HEK293 (cell line): Measurements from ENCODE around the gene MICALL1.

Experiments
- CTCF ChIA-PET: fragments of 350-600 bp; formaldehyde crosslinking; extraction: SDS; loops from one replicate; lab custom pipeline; 2021; ENCODE audit warnings: antibody characterized with exemption; lab: Yijun Ruan, JAX
- POLR2A ChIA-PET: fragments of 300-600 bp; formaldehyde crosslinking; extraction: SDS; loops from one replicate; lab custom pipeline; 2020; ENCODE audit warnings: antibody characterized with exemption, inconsistent platforms; lab: Yijun Ruan, JAX
- H3K27ac ChIP-seq: fragments of 200-500 bp; sonication (Bioruptor generic); 2 replicates; pipeline ENCODE4 v1.5.1; 2014; ENCODE audit warnings: low read depth, low read length, control low read depth, inconsistent platforms; ENCODE audit errors: extremely low read depth
- H3K36me3 ChIP-seq, 2 experiments: fragments of 200-500 bp in 1 of 2; sonication (Bioruptor generic) in 1 of 2; 1 replicate in 1 of 2; 2 replicates in 1 of 2; pipeline ENCODE4 v1.5.1; 2014 to 2017; ENCODE audit warnings: inconsistent platforms in 2 of 2, low read length in 2 of 2; ENCODE audit not compliant: control insufficient read depth in 2 of 2, insufficient read depth in 1 of 2
- H3K4me1 ChIP-seq: fragments of 200-500 bp; sonication (Bioruptor generic); 2 replicates; pipeline ENCODE4 v1.5.1; 2014; ENCODE audit warnings: mild to moderate bottlenecking, low read length, inconsistent platforms; ENCODE audit not compliant: control insufficient read depth, insufficient read depth
- H3K4me3 ChIP-seq: 2 replicates; pipeline ENCODE4 v1.5.1; 2011; ENCODE audit warnings: low read depth, mild to moderate bottlenecking, control low read depth, low read length, moderate library complexity
- H3K9me3 ChIP-seq: fragments of 200-500 bp; sonication (Bioruptor generic); 2 replicates; pipeline ENCODE4 v1.5.1; 2014; ENCODE audit warnings: low read depth, low read length, inconsistent platforms; ENCODE audit not compliant: control insufficient read depth, insufficient read depth
- FEZF1 ChIP-seq: fragments of 450-650 bp; formaldehyde crosslinking; IDR thresholded peaks from 2 replicates; pipeline ENCODE4 v1.5.1; 2016; ENCODE audit warnings: missing biosample characterization, missing genetic modification characterization
- GLI2 ChIP-seq: fragments of 450-650 bp; formaldehyde crosslinking; IDR thresholded peaks from 2 replicates; pipeline ENCODE4; 2017; ENCODE audit warnings: missing biosample characterization, missing genetic modification characterization, low read depth, borderline replicate concordance
- SP2 ChIP-seq: fragments of 450-650 bp; formaldehyde crosslinking; IDR thresholded peaks from 2 replicates; pipeline ENCODE4 v1.5.1; 2016; ENCODE audit warnings: missing biosample characterization, missing genetic modification characterization
- SP3 ChIP-seq: fragments of 450-650 bp; formaldehyde crosslinking; IDR thresholded peaks from 2 replicates; pipeline ENCODE4 v1.5.1; 2016; ENCODE audit warnings: missing biosample characterization, missing genetic modification characterization
- TCF7L2 ChIP-seq: IDR thresholded peaks from 2 replicates; pipeline ENCODE4 v1.6.1; 2011; ENCODE audit warnings: low read depth, mild to moderate bottlenecking, inconsistent platforms, low read length, moderate library complexity, borderline replicate concordance
- ZBTB8A ChIP-seq: fragments of 450-650 bp; formaldehyde crosslinking; IDR thresholded peaks from 2 replicates; pipeline ENCODE4 v1.5.1; 2016; ENCODE audit warnings: missing biosample characterization, missing genetic modification characterization
- ZFP69B ChIP-seq: fragments of 450-650 bp; formaldehyde crosslinking; IDR thresholded peaks from 2 replicates; pipeline ENCODE4 v1.5.1; 2016; ENCODE audit warnings: missing biosample characterization, missing genetic modification characterization
- ZIC2 ChIP-seq: fragments of 450-650 bp; formaldehyde crosslinking; IDR thresholded peaks from 2 replicates; pipeline ENCODE4 v1.5.1; 2016; ENCODE audit warnings: missing biosample characterization, missing genetic modification characterization
- ZNF10 ChIP-seq: fragments of 450-650 bp; formaldehyde crosslinking; IDR thresholded peaks from 2 replicates; pipeline ENCODE4 v1.5.1; 2017; ENCODE audit warnings: missing biosample characterization, missing genetic modification characterization
- ZNF132 ChIP-seq: fragments of 450-650 bp; formaldehyde crosslinking; IDR thresholded peaks from 2 replicates; pipeline ENCODE4 v1.5.1; 2017; ENCODE audit warnings: missing biosample characterization, missing genetic modification characterization, borderline replicate concordance
- ZNF146 ChIP-seq: fragments of 450-650 bp; formaldehyde crosslinking; IDR thresholded peaks from 2 replicates; pipeline ENCODE4 v1.5.1; 2016; ENCODE audit warnings: missing biosample characterization, missing genetic modification characterization
- ZNF148 ChIP-seq: fragments of 450-650 bp; formaldehyde crosslinking; IDR thresholded peaks from 2 replicates; pipeline ENCODE4 v1.5.0; 2017; ENCODE audit warnings: missing biosample characterization, missing genetic modification characterization, borderline replicate concordance
- ZNF16 ChIP-seq: fragments of 450-650 bp; formaldehyde crosslinking; IDR thresholded peaks from 2 replicates; pipeline ENCODE4 v1.5.1; 2016; ENCODE audit warnings: low read depth, missing biosample characterization, missing genetic modification characterization
- ZNF175 ChIP-seq: fragments of 450-650 bp; formaldehyde crosslinking; IDR thresholded peaks from 2 replicates; pipeline ENCODE4 v1.5.1; 2016; ENCODE audit warnings: missing biosample characterization, missing genetic modification characterization
- ZNF274 ChIP-seq, 2 experiments: fragments of 200-500 bp in 1 of 2; fragments of 450-650 bp in 1 of 2; sonication (Bioruptor generic) in 1 of 2; formaldehyde crosslinking in 1 of 2; IDR thresholded peaks; 2 replicates each; pipeline versions ENCODE4 v1.5.1 to v1.6.1; 2014 to 2016; ENCODE audit warnings: borderline replicate concordance in 1 of 2, inconsistent platforms in 1 of 2, low read length in 1 of 2, missing biosample characterization in 1 of 2, missing genetic modification characterization in 1 of 2
- ZNF335 ChIP-seq: fragments of 450-650 bp; formaldehyde crosslinking; conservative IDR thresholded peaks from 2 replicates; pipeline ENCODE4 v1.5.1; 2016; ENCODE audit warnings: missing biosample characterization, missing genetic modification characterization
- ZNF366 ChIP-seq: fragments of 450-650 bp; formaldehyde crosslinking; conservative IDR thresholded peaks from 2 replicates; pipeline ENCODE4 v1.5.1; 2016; ENCODE audit warnings: missing biosample characterization, missing genetic modification characterization
- ZNF549 ChIP-seq: fragments of 450-650 bp; IDR thresholded peaks from 2 replicates; pipeline ENCODE4 v1.5.1; 2018; ENCODE audit warnings: missing biosample characterization, missing genetic modification characterization, mild to moderate bottlenecking, inconsistent platforms, moderate library complexity
- ZNF555 ChIP-seq: fragments of 450-650 bp; formaldehyde crosslinking; conservative IDR thresholded peaks from 2 replicates; pipeline ENCODE4 v1.5.1; 2017; ENCODE audit warnings: missing biosample characterization, mild to moderate bottlenecking, missing genetic modification characterization, inconsistent platforms
- ZNF571 ChIP-seq: fragments of 450-650 bp; formaldehyde crosslinking; IDR thresholded peaks from 2 replicates; pipeline ENCODE4 v1.5.0; 2017; ENCODE audit warnings: missing biosample characterization, missing genetic modification characterization
- ZNF585B ChIP-seq: fragments of 450-650 bp; formaldehyde crosslinking; IDR thresholded peaks from 2 replicates; pipeline ENCODE4 v1.5.1; 2016; ENCODE audit warnings: missing biosample characterization, missing genetic modification characterization
- ZNF629 ChIP-seq: fragments of 450-650 bp; formaldehyde crosslinking; IDR thresholded peaks from 2 replicates; pipeline ENCODE4 v1.5.1; 2017; ENCODE audit warnings: missing biosample characterization, missing genetic modification characterization
- ZNF654 ChIP-seq: fragments of 450-650 bp; formaldehyde crosslinking; IDR thresholded peaks from 2 replicates; pipeline ENCODE4 v1.5.1; 2016; ENCODE audit warnings: low read depth, missing biosample characterization, missing genetic modification characterization
- ZNF704 ChIP-seq: fragments of 450-650 bp; formaldehyde crosslinking; IDR thresholded peaks from 2 replicates; pipeline ENCODE4 v1.5.1; 2016; ENCODE audit warnings: missing biosample characterization, missing genetic modification characterization
- ZSCAN18 ChIP-seq: fragments of 450-650 bp; formaldehyde crosslinking; IDR thresholded peaks from 2 replicates; pipeline ENCODE4 v1.5.1; 2016; ENCODE audit warnings: missing biosample characterization, missing genetic modification characterization
- ZSCAN4 ChIP-seq: fragments of 450-650 bp; formaldehyde crosslinking; IDR thresholded peaks from 2 replicates; pipeline ENCODE4 v1.5.1; 2017; ENCODE audit warnings: missing biosample characterization, missing genetic modification characterization
- TF ChIP-seq, protein P1 (sequence below): fragments of 450-650 bp; formaldehyde crosslinking; IDR thresholded peaks from 2 replicates; pipeline ENCODE4 v1.5.1; 2016; ENCODE audit warnings: missing biosample characterization, missing genetic modification characterization

Gene MICALL1

DNA sequence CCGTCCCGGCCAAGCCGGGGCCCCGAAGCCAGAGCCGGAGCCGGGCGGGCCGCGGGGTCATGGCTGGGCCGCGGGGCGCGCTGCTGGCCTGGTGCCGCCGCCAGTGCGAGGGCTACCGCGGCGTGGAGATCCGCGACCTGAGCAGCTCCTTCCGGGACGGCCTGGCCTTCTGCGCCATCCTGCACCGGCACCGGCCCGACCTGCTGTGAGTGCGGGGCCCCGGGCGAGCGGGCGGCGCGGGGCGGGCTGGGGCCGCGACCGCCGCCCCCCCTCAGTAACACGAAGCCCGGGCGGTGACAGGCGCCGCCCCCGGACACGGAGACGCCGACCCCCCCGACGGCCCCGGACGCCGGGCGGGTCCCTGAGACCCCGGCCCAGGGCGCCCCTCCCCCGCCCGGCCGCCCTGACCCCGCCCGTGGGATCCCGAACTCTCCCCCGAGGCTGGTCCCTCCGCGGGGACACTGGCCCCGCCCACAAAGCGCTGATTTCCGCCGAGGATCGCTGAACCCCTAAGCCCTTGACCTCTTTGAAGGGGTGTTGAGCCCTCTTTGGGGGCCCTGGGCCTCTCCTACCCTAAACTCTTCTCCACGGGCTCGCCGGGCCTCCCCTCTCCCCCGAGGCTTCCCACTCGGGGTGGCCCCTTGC lies 389 bp downstream of the MICALL1 start (continued):
- no peak for TF ChIP-seq FEZF1 (tag by site-specific recombination)
- no peak for TF ChIP-seq GLI2
- TF ChIP-seq SP3 (tag by site-specific recombination), result 0 out of 2 replicates have a peak, but pooled peaks have one; percentile 12
- TF ChIP-seq ZNF571 (tag by site-specific recombination), result no peak
- no peak for TF ChIP-seq ZNF175 (tag by site-specific recombination)
- TF ChIP-seq ZBTB8A (tag by site-specific recombination), result peak; percentile 59
- no peak for TF ChIP-seq ZNF704 (tag by site-specific recombination)
- TF ChIP-seq ZNF274 (IDR thresholded peaks at IDR 0.05; ENCODE audit: low read length), result no peak
- no peak for TF ChIP-seq ZNF274 (tag by site-specific recombination; IDR thresholded peaks at IDR 0.05; ENCODE audit: borderline replicate concordance)
- no peak for TF ChIP-seq ZNF335 (tag by site-specific recombination)
- no peak for TF ChIP-seq ZIC2 (tag by site-specific recombination)
- TF ChIP-seq, protein P1, sequence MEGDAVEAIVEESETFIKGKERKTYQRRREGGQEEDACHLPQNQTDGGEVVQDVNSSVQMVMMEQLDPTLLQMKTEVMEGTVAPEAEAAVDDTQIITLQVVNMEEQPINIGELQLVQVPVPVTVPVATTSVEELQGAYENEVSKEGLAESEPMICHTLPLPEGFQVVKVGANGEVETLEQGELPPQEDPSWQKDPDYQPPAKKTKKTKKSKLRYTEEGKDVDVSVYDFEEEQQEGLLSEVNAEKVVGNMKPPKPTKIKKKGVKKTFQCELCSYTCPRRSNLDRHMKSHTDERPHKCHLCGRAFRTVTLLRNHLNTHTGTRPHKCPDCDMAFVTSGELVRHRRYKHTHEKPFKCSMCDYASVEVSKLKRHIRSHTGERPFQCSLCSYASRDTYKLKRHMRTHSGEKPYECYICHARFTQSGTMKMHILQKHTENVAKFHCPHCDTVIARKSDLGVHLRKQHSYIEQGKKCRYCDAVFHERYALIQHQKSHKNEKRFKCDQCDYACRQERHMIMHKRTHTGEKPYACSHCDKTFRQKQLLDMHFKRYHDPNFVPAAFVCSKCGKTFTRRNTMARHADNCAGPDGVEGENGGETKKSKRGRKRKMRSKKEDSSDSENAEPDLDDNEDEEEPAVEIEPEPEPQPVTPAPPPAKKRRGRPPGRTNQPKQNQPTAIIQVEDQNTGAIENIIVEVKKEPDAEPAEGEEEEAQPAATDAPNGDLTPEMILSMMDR (tag by site-specific recombination), result no peak
- peak; percentile 22 for TF ChIP-seq SP2 (tag by site-specific recombination)

DNA sequence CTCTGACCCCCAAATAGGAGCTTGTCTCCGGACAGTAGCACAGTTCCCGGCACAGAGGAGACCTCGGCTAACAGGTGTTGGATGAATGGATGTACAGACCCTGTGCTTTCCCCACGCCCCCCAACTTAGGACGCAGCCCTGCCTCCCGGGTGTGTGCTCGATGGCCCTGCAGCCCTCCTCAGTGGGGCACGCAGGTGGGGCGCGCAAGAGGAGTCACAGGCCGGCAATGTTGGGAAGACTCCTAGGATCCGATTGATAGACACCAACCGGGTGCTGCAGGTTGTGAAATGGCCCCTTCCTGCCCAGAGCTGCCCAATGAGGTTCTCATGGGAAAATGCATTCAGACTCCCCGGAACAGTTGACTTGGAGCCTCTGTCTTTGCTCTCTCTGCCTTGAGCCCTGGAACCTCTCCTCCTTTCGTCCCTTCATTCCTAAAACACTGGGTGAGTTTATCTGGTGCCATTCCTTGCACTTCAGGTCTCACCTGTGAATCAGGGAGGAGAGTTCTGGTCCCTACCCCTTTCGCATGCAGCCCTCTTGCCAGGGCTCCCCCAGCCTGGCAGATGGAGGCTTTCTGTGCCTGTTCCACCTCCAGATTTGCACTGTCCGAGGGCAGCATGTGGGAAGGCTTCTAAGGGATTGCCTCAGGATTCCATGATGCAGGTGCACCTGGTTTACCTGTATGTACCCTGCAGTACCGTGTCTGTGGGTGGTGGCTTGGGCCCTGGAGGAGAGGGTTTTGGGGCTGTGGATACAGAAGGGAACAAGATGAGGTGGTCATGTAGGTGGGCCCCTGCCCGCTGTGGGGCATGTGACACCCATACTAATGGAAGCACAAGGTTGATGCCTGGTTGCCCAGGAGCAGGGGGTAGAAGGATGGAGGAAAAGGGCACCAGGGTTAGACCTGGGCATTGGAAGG lies 1.2 kb downstream of the MICALL1 start:
- peak overlapping the region; percentile 72 for H3K4me3 ChIP-seq
- H3K27ac ChIP-seq, result peak overlapping the region; percentile 98
- no peaks in the 10 kb centered on the region for H3K9me3 ChIP-seq
- CTCF ChIA-PET, result interaction anchor here (0.7 to 2.5 kb wide), 5 partner anchors 10 to 218 kb away, joined by 3 to 12 read pairs (median 5); no protein-coding TSS in a partner anchor
- peaks cover 10% of the 10 kb centered on the region; the same call in 1 of the 2 replicates for H3K4me1 ChIP-seq
- H3K36me3 ChIP-seq, result peaks cover 4 to 32% of the 10 kb centered on the region in 2 experiments; a peak in 2 of 3 replicates
- POLR2A ChIA-PET, result interaction anchor here (0.5 to 2.5 kb wide), 5 partner anchors 8 to 39 kb away, joined by 3 to 25 read pairs (median 5); no protein-coding TSS in a partner anchor
- TF ChIP-seq ZNF146 (tag by site-specific recombination), result no peak
- no peak for TF ChIP-seq ZNF555 (tag by site-specific recombination)
- TF ChIP-seq ZNF654, result no peak
- no peak for TF ChIP-seq ZNF10 (tag by site-specific recombination)
- no peak for TF ChIP-seq ZNF585B (tag by site-specific recombination)
- peak; percentile 79 for TF ChIP-seq ZFP69B (tag by site-specific recombination)
- no peak for TF ChIP-seq TCF7L2
- TF ChIP-seq ZNF16 (tag by site-specific recombination), result no peak
- TF ChIP-seq ZNF549 (tag by site-specific recombination), result no peak
- TF ChIP-seq SP3 (tag by site-specific recombination), result no peak; the same call in 1 of the 2 replicates
- no peak for TF ChIP-seq ZNF629 (tag by site-specific recombination)
- TF ChIP-seq ZSCAN4, result no peak
- no peak for TF ChIP-seq ZSCAN18 (tag by site-specific recombination)
- TF ChIP-seq ZNF366 (tag by site-specific recombination), result 0 out of 2 replicates have a peak, but pooled peaks have one; percentile 18
- TF ChIP-seq ZNF148 (tag by site-specific recombination), result no peak
- TF ChIP-seq ZNF132 (tag by site-specific recombination), result no peak
